HG03139 (cell line): ENCODE data around the gene POLR2J.
"Not testable (repeated sequence)": the region's sequence is repeated elsewhere in the genome, so short reads cannot be mapped to it uniquely, and the experiment has no call there.

ENCODE experiments used
- ATAC-seq: cut with Tn5 transposase; IDR thresholded peaks from one replicate; pipeline ENCODE4 v1.9.1; 2021; ENCODE audit not compliant: unreplicated experiment

The POLR2J gene

DNA sequence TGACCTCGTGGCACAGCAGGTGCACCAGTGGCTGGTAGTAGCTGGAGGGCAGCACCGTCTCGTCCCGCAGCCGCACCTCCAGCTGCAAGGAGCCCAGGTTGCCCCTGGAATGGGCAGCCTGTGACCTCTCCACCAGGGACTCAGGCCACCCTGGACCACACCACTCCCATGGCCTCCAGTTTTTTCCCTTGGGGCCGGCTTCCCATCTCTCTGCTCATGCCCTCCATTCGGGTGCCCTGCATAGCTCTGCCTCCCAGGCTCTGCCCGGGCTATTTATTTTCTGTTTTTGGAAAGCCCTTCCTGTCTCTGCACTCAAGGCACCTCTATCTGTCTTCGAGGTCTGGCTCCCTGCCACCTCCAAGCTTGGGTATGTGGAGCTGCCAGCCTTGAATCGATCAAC is 18.1 kb upstream of the POLR2J start:
- not testable (repeated sequence) for ATAC-seq

DNA sequence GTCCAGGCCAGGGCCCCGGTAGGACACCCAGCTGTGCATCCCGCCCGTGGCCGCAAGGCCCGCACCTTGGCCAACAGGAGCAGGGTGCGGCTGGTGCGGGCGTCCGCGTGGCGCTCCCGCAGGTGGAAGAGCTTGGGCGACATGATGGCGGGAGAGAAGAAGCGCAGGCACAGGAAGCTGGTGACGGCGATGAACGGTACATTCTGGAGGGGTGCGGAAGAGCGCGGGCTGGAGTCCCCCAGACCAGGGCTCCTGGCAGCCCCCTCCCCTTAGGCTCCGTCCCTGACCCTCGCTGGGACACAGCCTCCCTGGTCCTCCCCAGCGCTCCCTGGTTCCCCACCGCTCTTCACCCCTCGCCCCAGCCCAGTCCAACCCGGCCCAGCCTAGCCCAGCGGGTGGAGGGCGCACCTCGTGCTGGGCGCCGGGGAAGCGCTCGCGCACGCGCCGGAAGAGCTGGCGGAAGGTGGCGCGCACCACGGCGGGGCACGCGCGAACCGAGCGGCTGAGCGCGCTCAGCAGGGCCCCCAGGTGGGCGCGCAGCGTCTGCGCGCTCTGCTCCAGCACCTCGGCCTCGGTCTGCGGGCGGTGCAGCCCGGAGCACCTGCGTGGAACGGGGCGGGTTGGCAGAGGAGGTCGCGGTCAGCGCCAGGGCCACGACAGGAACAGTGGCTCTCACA is 15.9 kb upstream of the POLR2J start:
- ATAC-seq = peak; percentile 60

DNA sequence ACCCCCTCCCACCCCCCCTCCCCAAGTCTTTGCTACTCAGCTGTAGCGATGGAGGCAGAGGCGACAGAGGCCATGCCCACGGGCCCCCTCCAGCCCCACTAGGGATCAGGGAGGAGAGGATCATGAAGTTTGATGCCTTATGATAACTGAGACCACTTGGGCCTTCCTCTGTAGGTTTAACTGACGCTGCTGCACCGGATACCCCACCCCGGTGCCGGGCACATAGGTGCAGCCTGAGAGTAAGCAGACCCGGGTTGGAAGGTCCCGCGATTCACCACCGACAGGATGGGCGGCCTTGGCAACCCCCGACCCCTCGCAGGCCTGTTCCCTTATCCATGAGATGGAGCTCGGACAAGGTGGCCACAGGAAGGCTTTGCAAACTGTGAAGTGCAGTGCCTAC is 15.3 kb upstream of the POLR2J start:
- ATAC-seq = peak; percentile 2

DNA sequence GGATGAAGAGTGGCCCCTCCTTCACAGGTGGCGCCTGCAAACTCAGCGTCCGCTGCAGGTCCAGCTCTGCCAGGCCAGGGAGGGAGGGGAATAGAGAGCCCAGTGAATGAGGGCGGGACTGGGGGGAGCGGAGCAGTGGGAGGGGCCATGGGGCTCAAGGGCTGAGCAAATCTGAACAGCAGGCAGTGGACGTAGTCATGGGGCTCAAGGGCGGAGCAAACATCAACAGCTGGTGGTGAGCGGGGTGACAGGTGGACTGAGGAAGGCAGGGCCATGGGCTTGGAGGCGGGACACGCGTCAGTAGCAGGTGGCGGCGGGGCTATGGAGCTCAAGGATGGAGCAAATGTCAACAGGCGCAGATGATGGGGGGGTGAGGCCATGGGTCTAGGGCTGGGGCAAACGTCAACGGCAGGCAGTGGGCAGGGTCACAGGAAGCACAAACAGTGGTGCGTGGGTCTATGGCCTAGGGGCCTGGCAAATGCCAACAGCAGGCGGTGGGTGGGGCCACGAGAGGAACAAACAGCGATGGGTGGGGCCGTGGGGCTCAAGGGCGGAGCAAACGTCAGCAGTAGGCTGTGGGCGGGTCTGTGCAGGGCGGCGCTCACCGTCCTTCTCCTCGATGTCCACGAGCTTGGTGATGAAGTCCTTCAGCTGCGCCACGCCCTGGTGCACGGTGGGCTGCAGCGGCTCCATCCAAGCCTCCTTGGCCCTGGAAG is 14.7 kb upstream of the POLR2J start:
- peak; percentile 40 for ATAC-seq

DNA sequence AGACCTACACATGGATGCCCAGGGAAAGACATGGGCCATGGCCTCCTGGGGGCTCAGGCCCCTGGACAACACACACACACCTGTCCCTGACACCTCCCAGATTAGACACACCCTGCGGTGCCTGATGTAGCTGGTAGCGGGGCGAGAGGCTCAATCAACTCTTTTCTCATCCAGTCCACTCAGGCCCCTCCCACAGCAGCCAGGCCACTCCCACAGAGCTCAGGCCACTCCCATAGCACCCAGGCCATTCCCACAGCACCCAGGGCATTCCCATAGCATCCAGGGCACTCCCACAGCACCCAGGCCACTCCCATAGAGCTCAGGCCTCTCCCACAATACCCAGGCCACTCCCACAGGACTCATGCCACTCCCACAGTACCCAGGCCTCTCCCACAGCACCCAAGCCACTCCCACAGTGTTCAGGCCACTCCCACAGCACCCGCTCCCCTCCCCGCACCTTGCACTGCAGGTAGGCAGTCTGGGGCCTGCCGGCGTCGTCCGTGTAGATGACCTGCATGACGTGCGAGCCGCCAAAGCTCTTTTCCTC is 11.9 kb upstream of the POLR2J start:
- ATAC-seq = peak; percentile 40

DNA sequence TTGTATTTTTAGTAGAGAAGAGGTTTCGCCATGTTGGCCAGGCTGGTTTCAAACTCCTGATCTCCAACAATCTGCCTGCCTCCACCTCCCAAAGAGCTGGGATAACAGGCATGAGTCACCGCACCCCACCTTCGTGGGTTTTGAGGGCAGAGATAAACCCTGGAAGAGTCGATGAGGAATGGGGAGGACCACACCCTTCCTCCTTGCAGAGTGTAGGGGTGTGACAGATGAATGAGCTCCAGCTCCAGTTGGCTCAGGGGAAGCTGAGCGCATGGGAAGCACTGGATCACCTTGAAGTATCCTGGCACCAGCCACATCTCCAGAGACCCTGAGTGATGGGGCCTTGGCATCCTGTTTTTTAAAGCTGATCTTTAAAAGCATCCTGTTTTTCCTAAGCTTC is 5.6 kb upstream of the POLR2J start:
- not testable (repeated sequence) for ATAC-seq

DNA sequence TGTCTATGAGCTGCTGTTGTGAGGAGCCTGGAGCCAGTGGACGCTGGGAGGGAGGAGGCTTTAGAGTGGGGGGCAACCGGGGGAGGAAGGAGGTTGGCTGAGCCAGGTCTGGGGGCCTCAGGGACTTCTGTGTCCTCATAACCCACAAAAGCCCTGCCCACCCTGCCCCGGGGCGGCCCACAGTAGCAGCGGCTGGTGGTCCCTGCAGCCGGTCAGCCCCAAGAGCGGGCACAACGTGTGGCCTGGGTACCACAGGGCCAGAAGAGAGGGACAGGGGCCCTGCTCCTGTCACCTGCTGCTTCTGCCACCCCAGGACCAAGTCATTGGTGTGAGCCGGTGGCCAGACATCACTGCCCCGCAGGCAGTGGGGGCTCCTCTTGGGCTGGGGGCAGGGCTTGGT is 3.2 kb upstream of the POLR2J start:
- not testable (repeated sequence) for ATAC-seq

DNA sequence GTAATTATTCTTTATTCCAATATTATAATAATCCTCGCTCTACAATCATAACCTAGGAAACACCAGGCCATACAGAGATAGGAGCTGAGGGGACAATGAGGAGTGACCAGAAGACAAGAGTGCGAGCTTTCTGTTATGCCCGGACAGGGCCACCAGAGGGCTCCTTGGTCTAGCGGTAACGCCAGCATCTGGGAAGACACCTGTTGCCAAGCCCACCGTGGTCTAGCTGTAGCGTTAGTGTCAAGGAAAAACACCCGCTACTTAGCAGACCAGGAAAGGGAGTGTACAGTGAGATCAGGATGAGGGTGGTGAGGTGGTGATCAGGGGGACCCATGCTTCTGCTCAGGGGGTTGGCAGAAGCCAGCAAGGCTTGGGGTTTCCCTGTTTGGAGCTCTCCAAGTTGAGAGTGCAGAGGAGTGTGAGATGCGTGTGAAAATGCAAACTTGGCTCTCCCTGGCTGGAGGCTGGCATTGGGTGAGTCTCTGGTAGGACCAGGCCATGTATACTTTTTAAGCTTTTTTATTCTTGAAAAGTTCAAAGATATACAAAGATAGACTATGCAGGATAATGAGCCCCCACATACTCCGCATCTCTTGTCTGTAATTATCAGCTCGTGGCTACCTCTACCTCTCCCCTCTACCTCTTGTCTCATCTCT is 1.4 kb upstream of the POLR2J start:
- not testable (repeated sequence) for ATAC-seq

DNA sequence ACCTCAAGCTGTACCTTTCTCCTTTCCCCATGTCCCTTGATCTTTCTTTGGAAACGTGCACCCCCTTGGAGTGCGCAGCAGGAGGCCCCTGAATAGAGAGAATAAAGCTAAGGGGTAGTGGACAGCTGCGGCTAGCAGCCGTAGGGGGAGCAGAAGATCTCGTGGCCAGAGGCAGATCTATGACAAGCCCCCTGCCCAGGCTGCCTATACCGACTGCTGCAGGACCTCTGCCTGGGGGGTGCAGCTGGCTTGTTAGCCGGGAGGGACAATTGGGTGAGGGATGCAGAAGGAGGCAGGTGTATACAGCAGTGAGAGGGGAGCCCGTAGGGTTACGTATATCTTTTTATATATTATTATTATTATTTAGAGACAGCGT is 475 bp upstream of the POLR2J start:
- ATAC-seq = peak; percentile 17

DNA sequence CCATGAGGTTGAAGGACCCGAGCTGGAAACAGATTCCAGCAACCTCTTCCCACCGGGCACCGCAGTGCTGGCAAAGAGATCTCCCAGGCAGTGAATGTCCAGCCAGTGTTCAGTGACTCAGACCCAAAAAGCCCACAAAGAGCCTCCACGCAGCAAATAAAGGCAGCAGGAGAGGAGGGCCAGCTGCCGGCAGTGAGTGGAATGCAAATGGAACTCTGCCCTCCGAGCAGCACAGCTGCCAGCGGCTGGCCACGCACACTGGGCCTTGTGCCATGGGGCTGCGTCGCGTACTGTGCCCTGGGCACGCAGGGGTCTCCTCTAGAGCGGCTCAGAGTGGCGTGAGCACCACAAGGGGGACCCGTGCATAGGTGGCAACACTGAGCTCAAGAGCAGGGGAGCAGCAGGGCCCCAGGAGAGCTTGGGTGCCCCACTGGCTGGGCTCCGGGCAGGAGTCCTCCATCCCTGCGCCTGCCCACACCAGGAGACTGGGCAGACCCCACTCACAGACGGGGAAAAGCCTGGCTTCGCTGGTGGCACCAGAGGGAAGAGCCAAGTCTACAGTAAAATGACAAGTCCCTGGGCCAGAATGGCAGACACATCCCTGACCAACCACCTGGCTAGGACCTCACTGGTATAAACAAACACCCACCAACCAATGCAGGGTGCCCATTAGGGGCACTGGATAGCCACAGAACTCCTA is 3.8 kb downstream of the POLR2J start:
- ATAC-seq = not testable (repeated sequence)

DNA sequence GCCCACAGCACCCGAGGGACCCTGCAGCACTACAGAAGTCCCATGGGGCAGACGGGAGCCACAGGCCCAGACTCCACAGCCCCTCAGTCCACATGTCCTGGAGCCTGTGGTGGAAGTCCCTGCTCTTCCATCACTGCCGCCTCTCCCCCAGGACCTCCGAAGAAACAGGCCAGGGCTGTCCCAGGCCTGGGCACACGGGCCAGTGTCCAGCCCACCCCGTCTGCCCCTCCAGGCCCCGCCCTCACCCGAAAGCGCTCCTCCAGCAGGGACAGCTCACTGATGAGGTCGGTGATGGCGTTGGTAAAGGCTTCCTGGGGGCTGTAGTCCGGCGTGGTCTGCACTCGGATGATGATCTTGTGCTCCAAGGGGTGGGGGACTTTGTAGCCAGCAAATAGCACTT is 4.6 kb downstream of the POLR2J start:
- not testable (repeated sequence) for ATAC-seq

DNA sequence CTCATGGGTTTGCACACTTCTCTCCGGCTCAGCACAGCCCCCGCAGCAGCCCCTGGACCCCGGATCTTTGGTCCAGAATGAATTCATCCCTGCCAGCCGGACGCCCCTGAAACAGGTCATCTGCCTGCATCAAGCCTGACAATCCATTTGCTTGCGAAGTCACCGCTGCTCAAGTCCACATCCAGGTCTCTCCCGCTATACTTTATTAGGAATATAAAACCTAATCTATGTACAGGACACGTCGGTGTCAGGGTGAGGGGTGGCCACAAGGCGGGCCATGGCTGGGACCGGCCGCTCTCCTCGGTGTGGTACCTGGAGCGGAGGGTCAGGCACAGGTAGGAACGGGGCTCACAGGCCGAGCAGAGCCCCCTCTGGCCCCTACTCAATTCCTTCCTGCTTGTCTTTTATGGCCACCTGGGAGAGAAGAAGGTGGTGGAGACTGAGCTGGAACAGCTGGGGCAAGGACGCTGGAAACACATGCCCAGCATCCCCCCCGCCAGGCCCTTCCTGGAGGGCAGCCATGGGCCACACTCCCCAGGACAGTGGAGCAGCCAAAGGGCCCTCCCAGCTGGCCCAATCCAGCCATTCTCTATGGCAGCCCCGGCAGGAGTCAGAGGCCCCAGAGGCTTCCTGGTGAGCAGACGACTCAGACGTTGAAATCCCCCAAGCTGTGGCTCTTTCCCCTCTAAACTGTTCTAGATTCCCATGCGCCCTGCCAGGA is 5.3 kb downstream of the POLR2J start:
- ATAC-seq = no peak

DNA sequence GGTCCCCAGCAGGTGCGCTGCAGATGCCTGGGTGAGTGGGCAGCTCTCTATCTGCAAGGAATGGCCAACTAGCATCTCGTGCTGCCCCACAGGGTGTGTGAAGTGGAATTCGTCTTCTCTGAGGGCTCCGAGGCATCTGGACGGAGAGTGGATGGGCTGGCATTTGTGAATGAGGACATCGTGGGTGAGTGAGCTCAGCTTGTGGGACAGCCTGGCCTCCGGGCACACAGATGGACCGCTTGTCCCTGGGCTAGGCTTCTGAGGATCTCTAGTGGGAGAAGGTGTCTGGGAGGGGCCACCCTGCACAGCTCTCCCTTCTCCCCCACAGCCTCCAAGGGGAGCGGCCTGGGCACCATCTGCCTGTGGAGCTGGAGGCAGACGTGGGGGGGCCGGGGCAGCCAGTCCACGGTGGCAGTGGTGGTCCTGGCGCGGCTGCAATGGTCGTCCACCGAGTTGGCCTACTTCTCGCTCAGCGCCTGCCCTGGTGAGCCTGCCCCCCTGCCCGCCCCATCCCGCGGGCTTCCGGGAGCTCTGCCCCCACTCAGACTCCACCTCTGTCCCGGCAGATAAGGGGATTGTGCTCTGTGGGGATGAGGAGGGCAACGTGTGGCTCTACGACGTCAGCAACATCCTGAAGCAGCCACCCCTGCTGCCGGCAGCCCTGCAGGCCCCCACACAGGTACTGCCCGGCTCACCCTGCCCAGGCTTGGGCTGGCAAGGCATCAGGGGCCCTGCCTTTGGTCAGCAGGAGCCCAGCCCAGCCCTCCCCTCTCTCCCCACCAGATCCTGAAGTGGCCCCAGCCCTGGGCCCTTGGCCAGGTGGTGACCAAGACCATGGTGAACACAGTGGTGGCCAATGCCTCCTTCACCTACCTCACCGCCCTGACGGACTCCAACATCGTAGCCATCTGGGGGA is 6.3 kb downstream of the POLR2J start:
- no peak for ATAC-seq

DNA sequence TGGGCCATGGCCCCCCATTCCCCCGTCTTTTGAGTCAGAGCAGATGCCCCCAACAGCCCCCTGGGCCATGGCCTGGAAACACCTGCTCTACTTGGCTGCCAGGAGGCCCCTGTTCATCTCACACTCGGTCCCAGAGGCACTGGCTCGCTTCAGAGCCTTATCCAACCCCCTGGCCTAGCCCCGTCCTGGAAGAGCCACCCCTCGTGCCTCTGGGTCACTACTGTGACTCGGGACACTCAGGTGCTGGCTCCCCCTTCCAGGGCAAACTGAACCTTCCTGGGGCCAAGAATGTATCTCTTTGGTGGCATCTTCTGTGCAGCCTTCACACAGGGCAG is 7.0 kb downstream of the POLR2J start:
- no peak for ATAC-seq

DNA sequence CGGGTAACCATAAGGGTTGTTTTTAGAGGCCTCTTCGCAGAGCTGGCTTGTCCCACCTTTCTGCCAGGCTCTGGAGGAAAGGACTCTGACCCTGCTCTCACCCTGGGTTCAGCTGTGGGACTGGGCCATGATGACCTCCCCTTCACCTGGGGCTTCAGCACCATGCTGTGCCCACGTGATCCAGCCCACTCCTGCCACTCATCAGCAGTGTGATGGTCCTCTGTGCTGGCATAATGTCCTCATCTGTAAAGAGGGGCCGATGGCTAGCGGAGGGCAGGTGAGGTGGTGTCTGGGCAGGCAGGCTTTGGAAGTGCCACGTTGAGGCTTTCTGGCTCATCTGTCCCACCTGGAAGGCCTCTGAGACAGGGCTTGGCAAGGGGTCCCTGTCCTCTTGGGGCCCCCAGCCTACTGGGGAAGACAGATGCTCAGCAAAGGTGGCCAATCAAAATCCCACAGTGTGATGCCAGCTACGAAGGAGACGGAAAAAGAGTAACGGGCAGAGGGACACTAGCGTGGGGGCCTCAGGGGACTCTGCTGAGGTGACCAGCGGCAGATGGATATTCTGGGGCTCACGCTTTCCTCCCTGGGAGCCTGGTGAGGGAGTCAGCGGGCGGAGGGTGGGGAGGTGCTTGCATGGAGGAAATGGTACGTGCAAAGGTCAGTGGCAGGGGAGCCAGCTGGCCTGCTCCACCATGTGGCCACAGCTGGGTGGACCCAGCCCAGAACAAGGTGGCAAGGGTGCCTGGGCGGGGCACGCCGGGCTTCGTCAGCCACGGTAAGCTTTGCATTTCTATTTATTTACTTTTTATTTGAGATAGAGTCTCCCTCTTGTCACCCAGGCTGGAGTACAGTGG is 8.5 kb downstream of the POLR2J start:
- no peak for ATAC-seq

DNA sequence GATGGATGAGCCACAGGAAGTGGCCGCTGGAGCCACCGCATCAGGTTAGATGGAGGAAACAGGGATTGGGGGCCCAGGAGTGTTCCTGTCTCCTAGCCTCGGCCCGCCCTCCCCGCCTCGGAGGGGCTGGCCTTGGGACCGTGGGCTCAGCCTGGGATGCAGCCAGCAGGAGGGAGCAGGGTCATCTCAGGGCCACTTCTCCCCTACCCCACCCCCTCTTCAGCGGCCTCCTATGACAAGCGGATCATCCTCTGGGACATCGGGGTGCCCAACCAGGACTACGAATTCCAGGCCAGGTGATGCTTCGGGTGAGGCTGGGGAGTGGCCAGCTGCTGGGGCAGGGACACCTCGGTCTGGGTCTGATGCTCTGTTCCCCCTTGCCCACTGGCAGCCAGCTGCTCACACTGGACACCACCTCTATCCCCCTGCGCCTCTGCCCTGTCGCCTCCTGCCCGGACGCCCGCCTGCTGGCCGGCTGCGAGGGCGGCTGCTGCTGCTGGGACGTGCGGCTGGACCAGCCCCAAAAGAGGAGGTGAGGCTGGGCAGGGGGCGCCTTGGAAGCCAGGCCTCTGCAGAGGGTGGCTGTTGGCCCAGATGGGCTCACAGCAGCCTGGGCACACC is 9.3 kb downstream of the POLR2J start:
- ATAC-seq = no peak

DNA sequence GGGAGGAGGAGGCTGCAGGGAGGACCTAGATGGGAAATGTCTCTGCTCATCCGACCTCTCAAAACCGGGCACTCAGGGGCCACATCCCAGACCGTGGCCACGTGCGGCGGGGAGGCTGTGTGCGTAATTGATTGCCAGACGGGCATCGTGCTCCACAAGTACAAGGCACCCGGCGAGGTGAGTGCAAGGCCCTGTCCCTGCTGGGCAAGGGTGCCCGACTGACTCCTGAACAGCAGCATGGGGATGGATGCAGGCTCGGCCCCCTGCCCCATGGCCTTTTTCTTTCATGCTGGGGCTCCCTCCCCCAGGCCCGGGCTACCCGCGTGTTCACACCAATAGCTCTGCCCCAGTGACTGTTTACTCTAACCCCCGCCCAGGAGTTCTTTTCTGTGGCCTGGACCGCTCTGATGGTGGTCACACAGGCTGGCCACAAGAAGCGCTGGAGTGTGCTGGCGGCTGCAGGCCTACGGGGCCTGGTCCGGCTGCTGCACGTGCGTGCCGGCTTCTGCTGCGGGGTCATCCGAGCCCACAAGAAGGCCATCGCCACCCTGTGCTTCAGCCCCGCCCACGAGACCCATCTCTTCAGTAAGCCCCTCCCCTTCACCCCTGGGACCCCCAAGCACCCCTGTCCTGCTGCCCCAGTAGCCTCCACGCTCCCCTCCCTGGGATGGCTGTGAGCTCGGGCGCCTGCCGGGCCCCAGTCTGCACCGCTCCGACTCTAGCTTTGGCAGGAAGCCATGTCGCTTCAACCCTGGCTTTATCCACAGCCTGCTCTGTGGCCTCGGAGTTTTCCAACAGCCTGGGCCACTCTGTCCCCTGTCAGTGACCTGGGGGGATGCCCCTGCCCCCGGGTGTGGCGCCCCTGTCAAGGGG is 10.0 kb downstream of the POLR2J start:
- no peak for ATAC-seq
